GM12878 (cell line): ENCODE data around the gene ZMIZ2.

Experiments
- BRCA1 ChIP-seq: IDR thresholded peaks from 2 replicates; pipeline ENCODE4 v1.6.1; 2011; ENCODE audit warnings: low read depth, low read length, improper control_type of control experiment
- CTCF ChIP-seq, 3 experiments: IDR thresholded peaks in 2 of 3; conservative IDR thresholded peaks in 1 of 3; 2 replicates each; pipeline ENCODE4 v1.5.1; 2011; ENCODE audit warnings: low read depth in 3 of 3, low read length in 3 of 3, mild to moderate bottlenecking in 3 of 3, control low read depth in 2 of 3, moderate library complexity in 2 of 3, inconsistent platforms in 1 of 3, mixed read lengths in 1 of 3; ENCODE audit not compliant: control insufficient read depth in 2 of 3, insufficient read depth in 1 of 3; ENCODE audit errors: extremely low read depth in 1 of 3
- EP300 ChIP-seq, 2 experiments: fragments of 150-350 bp in 1 of 2; IDR thresholded peaks; 2 replicates each; pipeline ENCODE4 v1.6.1; 2011 to 2012; ENCODE audit warnings: low read depth in 2 of 2, low read length in 2 of 2, borderline replicate concordance in 1 of 2, improper control_type of control experiment in 1 of 2, inconsistent platforms in 1 of 2; ENCODE audit not compliant: control insufficient read depth in 1 of 2
- FOXM1 ChIP-seq: IDR thresholded peaks from 2 replicates; pipeline ENCODE4 v1.6.1; 2012; ENCODE audit warnings: low read depth, mild to moderate bottlenecking, inconsistent platforms, low read length, moderate library complexity
- MYC ChIP-seq: IDR thresholded peaks from 2 replicates; pipeline ENCODE4 v1.6.1; 2011; ENCODE audit warnings: mild to moderate bottlenecking, low read length, moderate library complexity, inconsistent platforms; ENCODE audit not compliant: insufficient read depth, insufficient replicate concordance, insufficient read length, severe bottlenecking
- POLR2A ChIP-seq: IDR thresholded peaks from 2 replicates; pipeline ENCODE4 v1.6.1; 2011; ENCODE audit warnings: low read depth, mild to moderate bottlenecking, low read length
- RELA ChIP-seq: fragments of 450-650 bp; IDR thresholded peaks from 2 replicates; pipeline ENCODE4 v1.8.0; 2014; ENCODE audit warnings: borderline replicate concordance; ENCODE audit not compliant: partially characterized antibody
- SMC3 ChIP-seq: IDR thresholded peaks from 2 replicates; pipeline ENCODE4 v1.6.1; 2011; ENCODE audit warnings: low read length, improper control_type of control experiment, borderline replicate concordance
- SP1 ChIP-seq: IDR thresholded peaks from one replicate; pipeline ENCODE4 v1.6.1; 2011; ENCODE audit warnings: low read depth, low read length
- TARDBP ChIP-seq: IDR thresholded peaks from 2 replicates; pipeline ENCODE4 v1.6.1; 2016; ENCODE audit warnings: borderline replicate concordance
- YY1 ChIP-seq: IDR thresholded peaks from 2 replicates; pipeline ENCODE4 v1.6.1; 2011; ENCODE audit warnings: low read depth, mild to moderate bottlenecking, low read length
- ZSCAN29 ChIP-seq: fragments of 450-650 bp; IDR thresholded peaks from 2 replicates; pipeline ENCODE4 v1.6.1; 2017; ENCODE audit warnings: mild to moderate bottlenecking, moderate library complexity
- TF ChIP-seq, protein P1 (sequence below): IDR thresholded peaks from 2 replicates; pipeline ENCODE4 v1.6.1; 2012; ENCODE audit warnings: low read depth, low read length, improper control_type of control experiment

DNA sequence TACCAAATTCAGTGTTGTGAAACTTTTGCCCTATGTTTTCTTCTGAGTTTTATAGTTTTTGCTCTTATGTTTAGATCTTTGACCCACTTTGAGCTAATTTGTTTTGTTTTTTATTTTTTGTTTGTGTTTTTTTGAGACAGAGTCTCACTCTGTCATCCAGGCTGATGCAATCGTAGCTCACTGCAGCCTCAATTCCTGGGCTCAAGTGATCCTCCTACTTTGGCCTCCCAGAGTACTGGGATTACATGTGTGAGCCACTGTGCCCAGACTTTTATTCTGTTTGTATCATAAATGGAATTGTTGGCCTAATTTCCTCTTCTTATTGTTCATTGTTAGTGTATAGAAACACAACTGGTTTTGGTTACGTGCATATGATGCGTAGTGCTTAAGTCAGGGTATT, 43.2 kb upstream of the ZMIZ2 start:
- TF ChIP-seq CTCF (IDR thresholded peaks at IDR 0.05 in 2 of 3, conservative IDR thresholded peaks at IDR 0.05 in 1 of 3; ENCODE audit: control insufficient read depth in 2 of 3, extremely low read depth in 1 of 3, insufficient read depth in 1 of 3, low read depth in 3 of 3, low read length in 3 of 3): no peak
- TF ChIP-seq RELA: no peak
- TF ChIP-seq EP300 (IDR thresholded peaks at IDR 0.05; ENCODE audit: borderline replicate concordance in 1 of 2, control insufficient read depth in 1 of 2, low read depth in 2 of 2, low read length in 2 of 2): no peak
- TF ChIP-seq ZSCAN29: no peak
- TF ChIP-seq TARDBP: no peak
- TF ChIP-seq MYC: no peak
- TF ChIP-seq, protein P1, sequence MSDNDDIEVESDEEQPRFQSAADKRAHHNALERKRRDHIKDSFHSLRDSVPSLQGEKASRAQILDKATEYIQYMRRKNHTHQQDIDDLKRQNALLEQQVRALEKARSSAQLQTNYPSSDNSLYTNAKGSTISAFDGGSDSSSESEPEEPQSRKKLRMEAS: no peak
- TF ChIP-seq BRCA1: no peak
- TF ChIP-seq SMC3: no peak
- TF ChIP-seq POLR2A: no peak
- no peak for TF ChIP-seq YY1
- TF ChIP-seq FOXM1: no peak
- TF ChIP-seq SP1: no peak
